OCI-LY7 (cell line): ENCODE measurements around the gene ZBTB26.

Experiments
- EZH2phosphoT487 ChIP-seq: fragments of 200-600 bp; sonication (generic); IDR thresholded peaks from 2 replicates; pipeline ENCODE4 v1.6.1; 2018; ENCODE audit warnings: low read depth, borderline replicate concordance, mild to moderate bottlenecking, mixed run types, antibody characterized with exemption, low read length, moderate library complexity, mixed read lengths
- TF ChIP-seq, protein P1 (sequence below): fragments of 200-600 bp; sonication (generic); conservative IDR thresholded peaks from 2 replicates; pipeline ENCODE4 v1.5.1; 2014; ENCODE audit warnings: mild to moderate bottlenecking, antibody characterized with exemption, low read length, moderate library complexity, mixed read lengths

- TF ChIP-seq, protein P1, sequence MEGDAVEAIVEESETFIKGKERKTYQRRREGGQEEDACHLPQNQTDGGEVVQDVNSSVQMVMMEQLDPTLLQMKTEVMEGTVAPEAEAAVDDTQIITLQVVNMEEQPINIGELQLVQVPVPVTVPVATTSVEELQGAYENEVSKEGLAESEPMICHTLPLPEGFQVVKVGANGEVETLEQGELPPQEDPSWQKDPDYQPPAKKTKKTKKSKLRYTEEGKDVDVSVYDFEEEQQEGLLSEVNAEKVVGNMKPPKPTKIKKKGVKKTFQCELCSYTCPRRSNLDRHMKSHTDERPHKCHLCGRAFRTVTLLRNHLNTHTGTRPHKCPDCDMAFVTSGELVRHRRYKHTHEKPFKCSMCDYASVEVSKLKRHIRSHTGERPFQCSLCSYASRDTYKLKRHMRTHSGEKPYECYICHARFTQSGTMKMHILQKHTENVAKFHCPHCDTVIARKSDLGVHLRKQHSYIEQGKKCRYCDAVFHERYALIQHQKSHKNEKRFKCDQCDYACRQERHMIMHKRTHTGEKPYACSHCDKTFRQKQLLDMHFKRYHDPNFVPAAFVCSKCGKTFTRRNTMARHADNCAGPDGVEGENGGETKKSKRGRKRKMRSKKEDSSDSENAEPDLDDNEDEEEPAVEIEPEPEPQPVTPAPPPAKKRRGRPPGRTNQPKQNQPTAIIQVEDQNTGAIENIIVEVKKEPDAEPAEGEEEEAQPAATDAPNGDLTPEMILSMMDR: no peak
- TF ChIP-seq EZH2phosphoT487: no peak
These were observed 42.8 kb downstream of the ZBTB26 start for GRCh38 chr9:122888480-122888879.
